ENCODE data around the gene SCG3. TPM values are rescaled to one million over a fixed set of nuclear protein-coding genes. Genes with fewer than 3 reads are reported as not detected.

Gene SCG3
- total and polyA plus RNA-seq, 12 donors: 0.04 to 0.13 TPM; not detected in 10

DNA sequence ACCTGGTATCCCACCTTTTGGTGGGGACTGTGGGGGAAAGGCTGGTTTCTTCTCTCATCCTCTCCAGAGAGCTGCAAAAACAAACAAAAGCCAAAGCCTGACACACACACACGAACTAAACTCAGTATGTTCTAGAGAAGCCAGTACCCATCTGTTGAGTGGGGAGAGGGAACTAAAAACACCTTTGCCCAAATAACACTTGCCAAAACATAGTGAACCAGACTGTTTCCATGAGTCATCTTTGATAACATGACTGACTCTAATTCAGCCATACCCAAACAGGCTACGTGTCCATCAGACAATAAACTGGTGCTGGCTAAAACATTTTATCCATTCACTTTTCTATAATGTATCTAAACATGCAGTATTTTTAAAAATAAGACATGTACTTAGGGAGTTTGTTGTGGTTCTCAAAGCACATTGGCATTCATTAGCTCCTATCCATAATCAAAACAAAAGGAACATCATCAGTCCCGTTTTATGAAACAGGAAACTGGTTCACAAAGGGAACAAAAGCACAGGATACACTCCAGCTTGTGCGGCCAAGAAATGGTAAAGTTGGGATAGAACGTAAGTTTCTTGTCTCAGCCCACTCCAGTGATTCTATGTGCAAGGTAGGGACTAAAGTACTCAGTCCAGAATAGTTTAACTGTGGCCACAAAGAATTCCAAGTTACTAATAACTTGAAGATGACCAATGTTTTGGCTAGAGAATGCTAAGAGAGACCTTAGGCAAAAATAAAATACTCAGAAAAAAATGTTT, 40.1 kb downstream of the SCG3 start:
- no peak overlapping the region for H3K4me3 ChIP-seq
- no peaks in the 10 kb centered on the region for H3K9me3 ChIP-seq
- peaks cover 0 to 42% (median 35%) of the 10 kb centered on the region in 9 donors for H3K4me1 ChIP-seq
- TF ChIP-seq, protein P1, sequence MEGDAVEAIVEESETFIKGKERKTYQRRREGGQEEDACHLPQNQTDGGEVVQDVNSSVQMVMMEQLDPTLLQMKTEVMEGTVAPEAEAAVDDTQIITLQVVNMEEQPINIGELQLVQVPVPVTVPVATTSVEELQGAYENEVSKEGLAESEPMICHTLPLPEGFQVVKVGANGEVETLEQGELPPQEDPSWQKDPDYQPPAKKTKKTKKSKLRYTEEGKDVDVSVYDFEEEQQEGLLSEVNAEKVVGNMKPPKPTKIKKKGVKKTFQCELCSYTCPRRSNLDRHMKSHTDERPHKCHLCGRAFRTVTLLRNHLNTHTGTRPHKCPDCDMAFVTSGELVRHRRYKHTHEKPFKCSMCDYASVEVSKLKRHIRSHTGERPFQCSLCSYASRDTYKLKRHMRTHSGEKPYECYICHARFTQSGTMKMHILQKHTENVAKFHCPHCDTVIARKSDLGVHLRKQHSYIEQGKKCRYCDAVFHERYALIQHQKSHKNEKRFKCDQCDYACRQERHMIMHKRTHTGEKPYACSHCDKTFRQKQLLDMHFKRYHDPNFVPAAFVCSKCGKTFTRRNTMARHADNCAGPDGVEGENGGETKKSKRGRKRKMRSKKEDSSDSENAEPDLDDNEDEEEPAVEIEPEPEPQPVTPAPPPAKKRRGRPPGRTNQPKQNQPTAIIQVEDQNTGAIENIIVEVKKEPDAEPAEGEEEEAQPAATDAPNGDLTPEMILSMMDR (IDR thresholded peaks at IDR 0.05): no peak
- ATAC-seq (no peak), DNase-seq (no peak)
- H3K27ac ChIP-seq: peak overlapping the region in 2 of 10 donors; percentile 22 to 32
- H3K36me3 ChIP-seq: peaks cover 0 to 34% (median 0%) of the 10 kb centered on the region in 9 donors
- intact Hi-C loops (cut with DNase I): loop anchor here in 1 of 10 donors (10.0 kb wide), 1 partner anchor 53 kb away; no protein-coding TSS in a partner anchor
- WGBS, 2 donors: 60 to 70% methylated on average over 5 of the region's 5 CpGs
- H3K27me3 ChIP-seq: no peaks in the 10 kb centered on the region

DNA sequence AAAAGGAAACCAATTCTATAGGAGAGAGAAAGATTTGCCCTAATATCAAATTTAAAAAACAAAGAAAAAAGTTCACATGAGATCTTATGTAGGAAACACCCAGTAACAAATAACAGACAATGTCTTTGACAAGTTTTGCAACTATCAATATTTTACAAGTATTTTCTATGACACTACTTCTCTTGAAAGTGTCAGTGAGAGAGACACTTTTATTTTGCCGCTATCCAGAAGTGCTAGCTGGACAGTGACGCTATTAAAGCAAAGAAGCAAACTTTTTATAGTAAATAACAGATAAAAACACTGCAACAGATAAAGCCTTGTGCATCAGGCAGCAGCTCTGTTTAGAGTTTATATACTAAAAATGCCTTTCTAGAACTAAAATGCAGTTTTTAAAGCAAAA, 42.9 kb downstream of the SCG3 start:
- DNase-seq: no peak
- Histone ChIP-seq H3K36me3 (peaks cover 0 to 34% (median 0%) of the 10 kb centered on the region in 9 donors), H3K9me3 (no peaks in the 10 kb centered on the region), H3K27ac (peak overlapping the region in 3 of 10 donors; percentile 2 to 34 (median 5)), H3K27me3 (no peaks in the 10 kb centered on the region), H3K4me1 (peaks cover 0 to 56% (median 48%) of the 10 kb centered on the region in 9 donors), H3K4me3 (no peak overlapping the region)
- intact Hi-C loops (cut with DNase I): loop anchor here in 2 of 10 donors (2.0 to 10.0 kb wide), 2 partner anchors 51 to 73 kb away; no protein-coding TSS in a partner anchor
- WGBS, 2 donors: 54 to 56% methylated on average over 2 of the region's 2 CpGs
- TF ChIP-seq, protein P1 (IDR thresholded peaks at IDR 0.05): no peak
- no peak for ATAC-seq

DNA sequence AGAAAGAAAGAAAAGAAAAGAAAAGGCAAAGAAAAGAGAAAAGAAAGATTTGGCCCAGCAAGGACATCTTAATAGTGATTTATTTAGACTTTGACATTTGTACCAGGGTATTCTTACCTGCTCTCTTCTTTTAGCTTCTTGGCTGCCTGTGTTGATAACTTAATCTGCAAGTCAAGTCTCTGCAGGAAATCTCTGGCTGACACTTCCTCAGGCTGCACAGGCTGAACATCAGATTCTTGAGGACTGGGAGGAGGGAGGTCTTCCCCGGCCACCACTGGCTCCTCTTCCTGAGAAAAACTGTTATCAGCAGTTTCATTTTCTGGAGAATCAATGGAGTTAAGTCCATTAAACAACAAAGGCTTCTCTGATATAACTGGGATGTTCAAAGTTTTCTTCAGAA, 43.4 kb downstream of the SCG3 start:
- intact Hi-C loops (cut with DNase I): loop anchor here in 2 of 10 donors (2.0 to 10.0 kb wide), 2 partner anchors 50 to 74 kb away; no protein-coding TSS in a partner anchor
- WGBS, 2 donors: 44 to 46% methylated on average over 1 of the region's 1 CpG
- TF ChIP-seq, protein P1 (IDR thresholded peaks at IDR 0.05): no peak
- ATAC-seq: peak in 1 of 8 donors; percentile 31
- no peaks in the 10 kb centered on the region for H3K9me3 ChIP-seq
- no peak for DNase-seq
- H3K27ac ChIP-seq: peak overlapping the region in 4 of 10 donors; percentile 2 to 34 (median 12)
- peaks cover 0 to 56% (median 48%) of the 10 kb centered on the region in 9 donors for H3K4me1 ChIP-seq
- peaks cover 0 to 34% (median 0%) of the 10 kb centered on the region in 9 donors for H3K36me3 ChIP-seq
- H3K4me3 ChIP-seq: no peak overlapping the region
- no peaks in the 10 kb centered on the region for H3K27me3 ChIP-seq

DNA sequence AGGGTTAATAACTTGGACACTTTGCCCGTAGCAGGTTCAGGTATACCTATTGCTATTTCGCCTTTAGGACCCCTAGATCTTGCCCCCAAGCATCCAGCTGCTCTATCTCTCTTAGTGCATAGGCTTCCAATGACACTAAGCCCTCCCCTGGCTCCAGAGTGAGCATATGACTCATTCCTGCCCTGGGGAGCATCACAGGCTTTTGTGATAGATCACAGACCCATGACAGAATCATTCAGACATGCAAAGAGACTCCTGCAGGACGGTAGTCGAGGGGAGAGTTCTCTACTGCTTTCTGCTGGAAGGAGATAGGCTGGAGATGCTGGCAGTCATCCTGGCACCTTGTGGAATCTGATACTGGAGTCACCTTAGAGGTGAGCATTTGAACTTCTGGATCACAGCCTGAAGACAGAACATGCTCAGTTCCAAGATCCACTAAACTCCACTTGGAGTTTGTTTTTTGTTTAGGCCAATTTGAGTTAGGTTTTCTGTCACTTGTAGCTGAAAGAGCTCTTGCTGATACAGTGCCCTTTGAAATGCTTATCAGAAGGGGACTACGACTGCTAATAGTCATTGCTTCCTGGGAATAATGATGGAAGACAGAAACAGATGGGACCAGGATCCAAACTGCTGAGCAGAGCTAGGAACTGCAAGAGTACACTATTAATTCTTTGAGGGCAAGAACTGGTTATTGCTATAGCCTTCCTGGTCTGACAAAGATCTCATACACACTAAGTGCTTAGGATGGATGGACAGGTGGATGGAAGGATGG, 45.2 kb downstream of the SCG3 start:
- 23% methylated on average over 5 of the region's 5 CpGs for WGBS, 2 donors
- ATAC-seq (peak; percentile 91 to 99 (median 96)), DNase-seq (peak; percentile 17 to 71)
- Histone ChIP-seq H3K27ac (peak overlapping the region in 5 of 10 donors; percentile 18 to 47 (median 37)), H3K4me1 (peaks cover 0 to 59% (median 46%) of the 10 kb centered on the region in 9 donors), H3K27me3 (no peaks in the 10 kb centered on the region), H3K36me3 (peaks cover 0 to 29% (median 0%) of the 10 kb centered on the region in 9 donors), H3K4me3 (no peak overlapping the region), H3K9me3 (no peaks in the 10 kb centered on the region)
- intact Hi-C loops (cut with DNase I): loop anchor here in 1 of 10 donors (10.0 kb wide), 1 partner anchor 48 kb away; no protein-coding TSS in a partner anchor
- TF ChIP-seq, protein P1 (IDR thresholded peaks at IDR 0.05): no peak

Measured in heart right ventricle (tissue), 16 donors.